Activated effector memory CD4-positive, alpha-beta T cell treated with Interleukin-2 at 50 U/mL for 16 hours (primary cell): ENCODE data around the gene CEP170.
"Not testable (repeated sequence)": the region's sequence is repeated elsewhere in the genome, so short reads cannot be mapped to it uniquely, and the experiment has no call there.

Experiments used
- DNase-seq: peaks from one replicate; pipeline ENCODE4 v3.0.0-alpha.2; 2020

Gene CEP170

DNA sequence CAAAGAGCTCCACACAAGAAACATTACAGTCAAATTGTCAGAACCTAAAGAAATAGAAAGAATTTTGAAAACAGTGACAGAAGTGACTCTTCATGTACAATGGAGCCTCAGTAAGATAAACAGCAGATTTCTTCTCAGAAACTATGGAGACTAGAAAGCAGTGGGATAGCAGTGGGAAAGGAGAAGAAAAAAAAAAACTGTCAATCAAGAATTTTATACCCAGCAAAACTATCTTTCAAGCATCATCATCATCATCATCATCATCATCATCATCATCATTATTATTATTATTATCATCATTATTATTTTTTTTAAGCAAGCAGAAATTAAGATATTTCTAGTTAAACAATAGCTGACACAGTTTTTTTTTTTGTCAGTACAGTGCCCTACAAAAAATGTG, 24.2 kb downstream of the CEP170 start:
- no peak for DNase-seq

- DNase-seq = no peak
Measured at GRCh38 chr1:243229526-243229925, 25.6 kb downstream of the CEP170 start.

- no peak for DNase-seq
Measured at GRCh38 chr1:243227622-243228021, 27.5 kb downstream of the CEP170 start.

- DNase-seq = no peak
Measured at GRCh38 chr1:243218059-243218458, 37.0 kb downstream of the CEP170 start.

- DNase-seq = no peak
Measured at GRCh38 chr1:243217349-243217748, 37.7 kb downstream of the CEP170 start.

DNA sequence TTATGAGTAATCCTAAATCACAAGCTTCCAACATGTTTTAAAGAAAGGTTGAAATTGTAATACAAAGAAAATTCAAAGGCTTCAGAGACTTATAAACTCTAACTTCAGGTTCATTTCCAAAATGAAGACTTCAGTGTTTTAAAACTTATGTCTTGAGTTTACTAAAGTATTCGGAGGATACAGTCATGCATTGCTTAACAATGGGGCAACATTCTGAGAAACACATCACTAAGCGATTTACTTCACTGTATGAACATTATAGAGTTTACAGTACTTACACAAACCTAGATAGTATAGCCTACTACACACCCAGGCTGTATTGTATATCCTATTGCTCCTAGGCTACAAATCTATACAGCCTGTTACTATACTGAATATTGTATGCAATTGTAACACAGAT, 38.3 kb downstream of the CEP170 start:
- DNase-seq = no peak

DNA sequence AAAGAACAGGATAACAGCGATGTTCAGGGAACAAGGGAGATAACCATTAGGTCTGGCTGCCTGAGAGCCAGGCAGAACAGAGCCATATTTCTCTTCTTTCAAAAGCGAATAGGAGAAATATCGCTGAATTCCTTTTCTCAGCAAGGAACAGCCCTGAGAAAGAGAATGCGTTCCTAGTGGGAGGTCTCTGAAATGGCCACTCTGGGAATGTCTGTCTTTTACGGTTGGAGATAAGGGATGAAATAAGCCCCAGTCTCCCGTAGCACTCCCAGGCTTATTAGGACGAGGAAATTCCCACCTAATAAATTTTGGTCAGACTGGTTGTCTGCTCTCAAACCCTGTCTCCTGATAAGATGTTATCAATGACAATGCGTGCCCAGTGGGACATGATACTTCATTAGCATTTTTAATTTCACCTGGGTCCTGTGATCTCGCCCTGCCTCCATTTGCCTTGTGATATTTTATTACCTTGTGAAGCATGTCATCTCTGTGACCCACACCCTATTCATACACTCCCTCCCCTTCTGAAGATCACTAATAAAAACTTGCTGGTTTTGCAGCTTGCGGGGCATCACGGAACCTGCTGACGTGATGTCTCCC, 39.7 kb downstream of the CEP170 start:
- DNase-seq = not testable (repeated sequence)

GRCh38 chr1:243213045-243213787, 41.9 kb downstream of the CEP170 start:
- no peak for DNase-seq

- not testable (repeated sequence) for DNase-seq
Measured at GRCh38 chr1:243211984-243212383, 43.1 kb downstream of the CEP170 start.

GRCh38 chr1:243205026-243205501, 50.0 kb downstream of the CEP170 start:
- DNase-seq = not testable (repeated sequence)

- DNase-seq = not testable (repeated sequence)
Measured at GRCh38 chr1:243204336-243204735, 50.7 kb downstream of the CEP170 start.

GRCh38 chr1:243203196-243203595, 51.9 kb downstream of the CEP170 start:
- not testable (repeated sequence) for DNase-seq

DNA sequence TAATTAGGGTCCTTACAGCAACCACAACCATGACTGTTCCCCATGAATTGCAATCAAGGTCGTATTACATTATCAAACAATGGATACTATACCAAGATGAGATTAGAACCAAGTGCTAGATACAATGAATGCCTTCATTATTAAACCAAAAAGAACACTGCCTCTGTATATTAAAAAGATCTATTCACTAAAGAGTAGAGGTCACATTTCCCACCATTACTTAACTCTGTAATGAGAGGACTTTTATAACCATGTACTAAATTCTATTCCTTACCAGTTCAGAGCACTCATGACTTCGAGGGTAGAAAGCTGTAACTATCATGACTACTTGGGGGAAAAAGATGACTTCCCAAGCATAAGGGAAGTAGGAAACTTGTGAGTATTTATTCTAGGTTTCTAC, 53.8 kb downstream of the CEP170 start:
- not testable (repeated sequence) for DNase-seq

- not testable (repeated sequence) for DNase-seq
Measured at GRCh38 chr1:243197524-243197923, 57.6 kb downstream of the CEP170 start.

GRCh38 chr1:243193330-243193729, 61.8 kb downstream of the CEP170 start:
- DNase-seq = not testable (repeated sequence)

- DNase-seq = not testable (repeated sequence)
Measured at GRCh38 chr1:243186201-243186995, 68.7 kb downstream of the CEP170 start.

GRCh38 chr1:243184787-243185186, 70.3 kb downstream of the CEP170 start:
- DNase-seq = not testable (repeated sequence)

- DNase-seq = not testable (repeated sequence)
Measured at GRCh38 chr1:243183661-243184060, 71.4 kb downstream of the CEP170 start.

DNA sequence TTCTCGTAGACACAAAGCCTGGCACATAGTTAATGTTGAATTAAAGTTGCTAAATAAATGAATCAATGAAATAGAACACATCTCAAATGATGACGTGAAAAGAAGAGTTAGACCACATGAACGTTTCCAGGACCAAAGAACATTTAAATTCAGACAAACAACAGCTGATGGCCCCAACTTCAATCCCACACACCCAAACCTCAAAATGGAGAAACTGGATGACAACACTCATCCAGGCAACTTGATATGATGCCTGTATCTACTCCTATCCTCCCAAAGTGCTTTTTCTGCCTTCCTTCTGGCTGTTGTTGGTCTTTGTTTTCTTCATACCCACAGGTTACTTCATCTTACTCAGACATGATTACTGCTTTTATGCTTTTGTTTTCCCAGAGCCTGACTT, 71.9 kb downstream of the CEP170 start:
- not testable (repeated sequence) for DNase-seq

- no peak for DNase-seq
Measured at GRCh38 chr1:243179720-243180119, 75.4 kb downstream of the CEP170 start.

DNA sequence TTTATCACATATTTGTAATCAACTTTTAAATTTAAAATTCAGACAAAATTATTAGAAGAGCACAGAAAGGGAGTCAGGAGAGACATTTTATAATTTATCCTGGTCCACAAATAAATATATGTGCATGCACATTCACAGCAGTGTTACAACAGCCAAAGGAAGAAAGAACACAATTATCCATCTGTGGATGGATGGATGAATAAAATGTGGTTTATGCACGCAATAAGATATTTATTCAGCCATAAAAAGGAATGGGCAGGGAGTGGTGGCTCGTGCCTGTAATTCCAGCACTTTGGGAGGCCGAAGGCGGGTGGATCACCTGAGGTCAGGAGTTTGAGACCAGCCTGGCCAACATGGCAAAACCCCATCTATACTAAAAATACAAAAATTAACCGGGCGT, 77.3 kb downstream of the CEP170 start:
- not testable (repeated sequence) for DNase-seq

- not testable (repeated sequence) for DNase-seq
Measured at GRCh38 chr1:243173758-243174369, 81.2 kb downstream of the CEP170 start.

DNA sequence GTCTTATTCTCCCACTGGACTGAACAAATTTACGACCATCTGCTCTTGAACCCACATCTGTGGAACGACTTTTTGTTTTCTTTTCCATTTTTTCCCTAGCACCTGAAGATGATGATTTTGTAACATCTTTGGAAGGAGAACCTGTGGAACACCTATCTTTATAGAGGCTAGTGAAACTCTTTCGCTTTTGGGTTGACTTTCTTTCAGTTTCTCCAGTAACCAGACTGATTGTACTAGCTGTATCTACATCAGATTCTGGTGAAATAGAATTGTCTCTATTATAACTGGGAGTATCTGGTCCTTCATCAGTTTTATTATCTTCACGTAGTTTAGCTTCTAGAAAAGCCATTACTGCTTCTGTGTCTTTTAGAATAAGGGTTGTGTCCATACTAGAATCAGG, 90.2 kb downstream of the CEP170 start:
- DNase-seq = not testable (repeated sequence)
